ENCODE results near the gene COL16A1.

Gene COL16A1

GRCh38 chr1:31614414-31615005 is 89.3 kb downstream of the COL16A1 start:
- peaks cover 21% of the 10 kb centered on the region for H3K4me1 Mint-ChIP-seq
- no peak overlapping the region for H3K4me3 Mint-ChIP-seq
- peaks cover 62% of the 10 kb centered on the region for H3K27me3 Mint-ChIP-seq (ENCODE audit: low read depth, poor library complexity)
- no peaks in the 10 kb centered on the region for H3K9me3 Mint-ChIP-seq
- no peak for DNase-seq
- TF ChIP-seq CTCF (IDR thresholded peaks at IDR 0.05), result no peak
- no peaks in the 10 kb centered on the region for H3K36me3 Mint-ChIP-seq (ENCODE audit: low read depth)
- H3K27ac Mint-ChIP-seq, result no peak overlapping the region

GRCh38 chr1:31609514-31610118 is 94.2 kb downstream of the COL16A1 start:
- Mint-ChIP-seq H3K27ac (no peak overlapping the region), H3K4me3 (no peak overlapping the region), H3K27me3 (ENCODE audit: low read depth, poor library complexity) (peaks cover 49% of the 10 kb centered on the region), H3K9me3 (no peaks in the 10 kb centered on the region), H3K36me3 (ENCODE audit: low read depth) (no peaks in the 10 kb centered on the region), H3K4me1 (peaks cover 6% of the 10 kb centered on the region)
- no peak for TF ChIP-seq CTCF (IDR thresholded peaks at IDR 0.05)
- DNase-seq, result no peak

GRCh38 chr1:31607360-31607759 is 96.5 kb downstream of the COL16A1 start:
- no peak for DNase-seq
- TF ChIP-seq CTCF (IDR thresholded peaks at IDR 0.05), result no peak
- Mint-ChIP-seq H3K27ac (no peak overlapping the region), H3K36me3 (ENCODE audit: low read depth) (no peaks in the 10 kb centered on the region), H3K4me1 (no peaks in the 10 kb centered on the region), H3K27me3 (ENCODE audit: low read depth, poor library complexity) (peaks cover 47% of the 10 kb centered on the region), H3K4me3 (no peak overlapping the region), H3K9me3 (no peaks in the 10 kb centered on the region)

GRCh38 chr1:31605908-31606427 is 97.8 kb downstream of the COL16A1 start:
- TF ChIP-seq CTCF (IDR thresholded peaks at IDR 0.05), result no peak
- H3K36me3 Mint-ChIP-seq (ENCODE audit: low read depth), result no peaks in the 10 kb centered on the region
- H3K27ac Mint-ChIP-seq, result no peak overlapping the region
- no peak overlapping the region for H3K4me3 Mint-ChIP-seq
- H3K27me3 Mint-ChIP-seq (ENCODE audit: low read depth, poor library complexity), result peaks cover 52% of the 10 kb centered on the region
- no peaks in the 10 kb centered on the region for H3K4me1 Mint-ChIP-seq
- DNase-seq, result no peak
- no peaks in the 10 kb centered on the region for H3K9me3 Mint-ChIP-seq
